BLaER1 treated with 17β-estradiol and CSF1 and Interleukin-3, amounts not matched to agents 10 nM and 100 nM (cell line): ENCODE data around the gene DFFB.

Experiments used
- H3K27ac ChIP-seq, 11 experiments: shearing (Covaris generic); formaldehyde crosslinking; 2 replicates each; pipeline ENCODE4 v1.8.1; 2022
- H3K27me3 ChIP-seq, 11 experiments: shearing (Covaris generic); formaldehyde crosslinking; 2 replicates each; pipeline ENCODE4 v1.8.1; 2022
- H3K36me3 ChIP-seq, 11 experiments: shearing (Covaris generic); formaldehyde crosslinking; 2 replicates each; pipeline ENCODE4 v1.8.1; 2022
- H3K4me1 ChIP-seq, 10 experiments: shearing (Covaris generic); formaldehyde crosslinking; 2 replicates each; pipeline ENCODE4 v1.8.1; 2022
- H3K4me2 ChIP-seq, 11 experiments: shearing (Covaris generic); formaldehyde crosslinking; 2 replicates each; pipeline ENCODE4 v1.8.1; 2022
- H3K4me3 ChIP-seq, 10 experiments: shearing (Covaris generic); formaldehyde crosslinking; 2 replicates each; pipeline ENCODE4 v1.8.1; 2022
- H3K9ac ChIP-seq, 11 experiments: shearing (Covaris generic); formaldehyde crosslinking; 2 replicates each; pipeline ENCODE4 v1.8.1; 2022
- H3K9me3 ChIP-seq, 11 experiments: shearing (Covaris generic); formaldehyde crosslinking; replicated peaks in 1 of 11; 2 replicates each; pipeline ENCODE4 v1.8.1; 2022
- H4K20me1 ChIP-seq, 11 experiments: shearing (Covaris generic); formaldehyde crosslinking; 2 replicates each; pipeline ENCODE4 v1.8.1; 2022
- Cebpa-rat ChIP-seq, 11 experiments: shearing (Covaris generic); IDR thresholded peaks; 2 replicates each; pipeline ENCODE4 v1.8.1; 2022

The DFFB gene

GRCh38 chr1:3921765-3922164, 64.5 kb downstream of the DFFB start:
- H3K9ac ChIP-seq: no peak overlapping the region
- H3K4me1 ChIP-seq: peaks cover 0 to 5% (median 0%) of the 10 kb centered on the region in 10 experiments; a peak in 1 of 20 replicates
- no peak overlapping the region for H3K4me2 ChIP-seq
- no peak overlapping the region for H3K27ac ChIP-seq
- H4K20me1 ChIP-seq: 0 out of 22 replicates have a peak, but pooled peaks cover 0 to 7% (median 0%) of the 10 kb centered on the region in 11 experiments
- H3K27me3 ChIP-seq: no peaks in the 10 kb centered on the region
- TF ChIP-seq Cebpa-rat (IDR thresholded peaks at IDR 0.05): no peak
- no peak overlapping the region for H3K4me3 ChIP-seq
- H3K9me3 ChIP-seq: peaks cover 0 to 21% (median 14%) of the 10 kb centered on the region in 11 experiments; a peak in 13 of 22 replicates
- H3K36me3 ChIP-seq: no peaks in the 10 kb centered on the region

DNA sequence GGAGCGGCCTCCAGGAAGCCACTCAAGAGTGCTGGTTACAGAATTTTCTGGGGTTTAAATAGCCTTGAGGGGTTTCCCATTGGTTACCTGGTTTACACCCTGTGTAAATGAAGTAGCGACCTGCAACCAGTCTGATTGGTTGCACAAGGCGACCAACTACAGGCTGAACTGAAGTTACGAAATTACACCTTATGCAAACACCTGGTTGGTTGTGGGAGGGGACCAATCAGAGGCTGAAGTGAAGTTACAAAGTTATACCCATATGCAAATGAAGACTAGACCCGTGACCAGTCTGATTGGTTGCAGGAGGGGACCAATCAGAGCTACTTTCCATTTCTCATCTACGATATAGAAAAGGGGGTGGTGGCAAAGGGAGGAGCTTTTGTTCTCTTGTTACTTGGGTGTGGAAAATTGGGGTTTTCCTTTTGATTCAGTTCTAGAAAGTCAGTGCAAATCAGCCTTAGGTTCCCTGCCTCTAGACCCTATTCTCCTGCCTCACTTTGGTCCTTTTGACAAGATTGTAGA, 65.0 kb downstream of the DFFB start:
- Histone ChIP-seq H3K9ac (no peak overlapping the region), H3K9me3 (peaks cover 0 to 21% (median 14%) of the 10 kb centered on the region in 11 experiments; a peak in 13 of 22 replicates), H3K27me3 (no peaks in the 10 kb centered on the region), H3K27ac (no peak overlapping the region), H3K4me1 (peaks cover 0 to 5% (median 0%) of the 10 kb centered on the region in 10 experiments; a peak in 1 of 20 replicates), H3K4me2 (no peak overlapping the region), H3K4me3 (no peak overlapping the region), H3K36me3 (no peaks in the 10 kb centered on the region), H4K20me1 (0 out of 22 replicates have a peak, but pooled peaks cover 0 to 7% (median 0%) of the 10 kb centered on the region in 11 experiments)
- no peak for TF ChIP-seq Cebpa-rat (IDR thresholded peaks at IDR 0.05)

- Histone ChIP-seq H3K9ac (no peak overlapping the region), H3K4me2 (no peak overlapping the region), H3K4me1 (peaks cover 0 to 5% (median 0%) of the 10 kb centered on the region in 10 experiments; a peak in 1 of 20 replicates), H4K20me1 (0 out of 22 replicates have a peak, but pooled peaks cover 0 to 7% (median 0%) of the 10 kb centered on the region in 11 experiments), H3K9me3 (peaks cover 0 to 17% (median 10%) of the 10 kb centered on the region in 11 experiments; a peak in 13 of 22 replicates), H3K4me3 (no peak overlapping the region), H3K27ac (no peak overlapping the region), H3K36me3 (no peaks in the 10 kb centered on the region), H3K27me3 (no peaks in the 10 kb centered on the region)
- TF ChIP-seq Cebpa-rat (IDR thresholded peaks at IDR 0.05): no peak
These were observed 65.6 kb downstream of the DFFB start for GRCh38 chr1:3922851-3923250.

DNA sequence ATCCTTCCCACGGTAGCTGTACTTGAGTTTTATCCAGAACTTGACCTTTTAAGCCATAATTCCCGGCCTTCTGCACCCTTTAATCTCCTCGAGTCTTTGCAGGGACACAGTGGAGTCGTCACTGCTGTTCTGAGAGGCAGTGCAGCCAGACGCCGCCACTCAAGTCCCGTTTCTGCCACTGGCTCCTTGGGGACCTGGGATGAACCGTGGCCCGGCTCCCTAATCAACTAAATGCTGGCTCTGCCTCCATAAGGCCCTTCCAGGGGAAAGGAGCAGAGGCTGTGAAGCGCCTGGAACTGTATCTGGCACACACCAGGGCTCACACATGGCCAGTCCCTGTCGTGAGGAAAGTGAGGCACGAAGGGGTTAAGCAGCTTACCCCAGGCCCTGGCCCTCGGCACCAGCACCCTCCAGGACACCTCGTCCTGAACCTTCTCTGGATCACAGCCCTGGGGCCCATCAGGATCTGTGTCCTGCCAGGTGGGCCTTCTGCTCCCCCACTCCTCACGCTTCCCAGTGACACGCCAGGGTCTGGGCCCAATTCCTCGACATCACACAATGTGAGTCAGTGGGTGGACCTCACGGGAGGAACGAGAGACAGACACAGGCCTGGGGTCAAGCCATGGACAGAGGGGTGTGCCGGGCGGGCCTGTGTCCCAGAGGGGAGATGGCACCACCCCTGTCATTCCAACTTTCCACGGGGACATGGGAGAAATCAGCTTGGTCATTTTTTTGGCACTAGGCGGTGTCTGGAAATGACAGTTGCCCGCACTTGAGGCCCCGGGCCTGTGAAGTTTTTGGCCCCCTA, 66.3 kb downstream of the DFFB start:
- peaks cover 0 to 12% (median 6%) of the 10 kb centered on the region in 11 experiments; a peak in 9 of 22 replicates for H3K9me3 ChIP-seq
- H3K4me3 ChIP-seq: no peak overlapping the region
- no peaks in the 10 kb centered on the region for H3K27me3 ChIP-seq
- TF ChIP-seq Cebpa-rat (IDR thresholded peaks at IDR 0.05): no peak
- H4K20me1 ChIP-seq: 0 out of 22 replicates have a peak, but pooled peaks cover 0 to 7% (median 0%) of the 10 kb centered on the region in 11 experiments
- no peak overlapping the region for H3K27ac ChIP-seq
- no peak overlapping the region for H3K9ac ChIP-seq
- H3K36me3 ChIP-seq: no peaks in the 10 kb centered on the region
- H3K4me1 ChIP-seq: peaks cover 0 to 5% (median 0%) of the 10 kb centered on the region in 10 experiments; a peak in 1 of 20 replicates
- H3K4me2 ChIP-seq: no peak overlapping the region

DNA sequence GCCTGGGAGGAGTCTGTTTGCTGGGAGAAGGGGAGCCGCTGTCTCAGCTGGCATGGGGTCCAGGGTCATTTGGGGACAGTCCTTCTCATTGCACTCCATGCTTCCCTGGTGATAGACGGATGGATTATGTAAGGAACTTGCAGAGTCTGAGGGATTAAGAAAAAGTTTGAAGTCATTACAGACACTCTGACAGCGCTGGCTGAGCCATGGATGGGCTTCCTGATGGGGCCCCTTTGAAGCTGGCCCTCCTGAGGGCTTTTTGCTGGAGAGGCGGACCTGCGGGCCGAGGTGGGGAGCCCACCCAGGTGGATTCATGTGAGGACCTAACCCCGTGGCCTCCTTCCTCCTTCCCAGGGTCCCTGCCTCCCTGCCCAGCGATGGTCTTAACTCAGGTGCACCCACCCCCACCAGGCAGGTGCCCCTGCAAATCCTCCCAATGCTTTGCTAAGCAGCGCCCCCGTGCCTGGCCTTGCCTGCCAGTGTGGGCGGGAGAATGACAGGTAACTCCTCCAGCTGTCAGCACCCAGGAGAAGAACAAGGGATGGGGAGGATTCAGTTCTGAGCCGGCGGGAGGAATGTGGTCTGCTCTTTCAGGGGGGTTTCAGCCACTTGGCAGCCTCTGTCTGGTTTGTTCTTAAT, 67.0 kb downstream of the DFFB start:
- Histone ChIP-seq H3K36me3 (no peaks in the 10 kb centered on the region), H4K20me1 (0 out of 22 replicates have a peak, but pooled peaks cover 0 to 7% (median 0%) of the 10 kb centered on the region in 11 experiments), H3K27me3 (no peaks in the 10 kb centered on the region)

GRCh38 chr1:3924825-3925220, 67.5 kb downstream of the DFFB start:
- Histone ChIP-seq H4K20me1 (0 out of 22 replicates have a peak, but pooled peaks cover 0 to 7% (median 0%) of the 10 kb centered on the region in 11 experiments), H3K9me3 (no peaks in the 10 kb centered on the region; a peak in 1 of 22 replicates), H3K27ac (no peak overlapping the region), H3K9ac (no peak overlapping the region), H3K4me1 (peaks cover 0 to 5% (median 0%) of the 10 kb centered on the region in 10 experiments; a peak in 1 of 20 replicates), H3K27me3 (no peaks in the 10 kb centered on the region), H3K36me3 (no peaks in the 10 kb centered on the region), H3K4me2 (no peak overlapping the region), H3K4me3 (no peak overlapping the region)
- no peak for TF ChIP-seq Cebpa-rat (IDR thresholded peaks at IDR 0.05)

More for the DNA sequence above, 67.0 kb downstream of the DFFB start:
- no peak for TF ChIP-seq Cebpa-rat (IDR thresholded peaks at IDR 0.05)
- Histone ChIP-seq H3K4me1 (peaks cover 0 to 5% (median 0%) of the 10 kb centered on the region in 10 experiments; a peak in 1 of 20 replicates), H3K9me3 (peaks cover 0 to 4% (median 0%) of the 10 kb centered on the region in 11 experiments; a peak in 4 of 22 replicates), H3K27ac (no peak overlapping the region), H3K9ac (no peak overlapping the region), H3K4me2 (no peak overlapping the region), H3K4me3 (no peak overlapping the region)

GRCh38 chr1:3925256-3925655, 68.0 kb downstream of the DFFB start:
- peaks cover 0 to 5% (median 0%) of the 10 kb centered on the region in 10 experiments; a peak in 1 of 20 replicates for H3K4me1 ChIP-seq
- no peak overlapping the region for H3K9ac ChIP-seq
- H3K4me2 ChIP-seq: no peak overlapping the region
- H3K27ac ChIP-seq: no peak overlapping the region
- 0 out of 22 replicates have a peak, but pooled peaks cover 0 to 7% (median 0%) of the 10 kb centered on the region in 11 experiments for H4K20me1 ChIP-seq
- H3K4me3 ChIP-seq: no peak overlapping the region
- TF ChIP-seq Cebpa-rat (IDR thresholded peaks at IDR 0.05): no peak
- H3K27me3 ChIP-seq: no peaks in the 10 kb centered on the region
- no peaks in the 10 kb centered on the region for H3K36me3 ChIP-seq
- no peaks in the 10 kb centered on the region; a peak in 1 of 22 replicates for H3K9me3 ChIP-seq

- H3K27me3 ChIP-seq: no peaks in the 10 kb centered on the region
- peaks cover 0 to 5% (median 0%) of the 10 kb centered on the region in 10 experiments; a peak in 1 of 20 replicates for H3K4me1 ChIP-seq
- no peak overlapping the region for H3K4me3 ChIP-seq
- H3K9ac ChIP-seq: no peak overlapping the region
- 0 out of 22 replicates have a peak, but pooled peaks cover 0 to 7% (median 0%) of the 10 kb centered on the region in 11 experiments for H4K20me1 ChIP-seq
- no peaks in the 10 kb centered on the region for H3K36me3 ChIP-seq
- H3K27ac ChIP-seq: no peak overlapping the region
- H3K4me2 ChIP-seq: no peak overlapping the region
- no peaks in the 10 kb centered on the region; a peak in 1 of 22 replicates for H3K9me3 ChIP-seq
- TF ChIP-seq Cebpa-rat (IDR thresholded peaks at IDR 0.05): no peak
These were observed 68.5 kb downstream of the DFFB start for GRCh38 chr1:3925762-3926161.
